HG02870 (cell line): ENCODE data around the gene ASTN1.

Experiments
- ATAC-seq: cut with Tn5 transposase; IDR thresholded peaks from one replicate; pipeline ENCODE4 v1.9.1; 2021; ENCODE audit warnings: mild to moderate bottlenecking, moderate library complexity; ENCODE audit not compliant: unreplicated experiment

ASTN1 gene

GRCh38 chr1:177165069-177165439 lies 542 bp upstream of the ASTN1 start:
- no peak for ATAC-seq

- ATAC-seq, result no peak
Observed at GRCh38 chr1:177163844-177164379, 600 bp downstream of the ASTN1 start.

- no peak for ATAC-seq
Observed at GRCh38 chr1:177162243-177162642, 2.3 kb downstream of the ASTN1 start.

GRCh38 chr1:177146499-177146898 lies 18.0 kb downstream of the ASTN1 start:
- ATAC-seq, result no peak

DNA sequence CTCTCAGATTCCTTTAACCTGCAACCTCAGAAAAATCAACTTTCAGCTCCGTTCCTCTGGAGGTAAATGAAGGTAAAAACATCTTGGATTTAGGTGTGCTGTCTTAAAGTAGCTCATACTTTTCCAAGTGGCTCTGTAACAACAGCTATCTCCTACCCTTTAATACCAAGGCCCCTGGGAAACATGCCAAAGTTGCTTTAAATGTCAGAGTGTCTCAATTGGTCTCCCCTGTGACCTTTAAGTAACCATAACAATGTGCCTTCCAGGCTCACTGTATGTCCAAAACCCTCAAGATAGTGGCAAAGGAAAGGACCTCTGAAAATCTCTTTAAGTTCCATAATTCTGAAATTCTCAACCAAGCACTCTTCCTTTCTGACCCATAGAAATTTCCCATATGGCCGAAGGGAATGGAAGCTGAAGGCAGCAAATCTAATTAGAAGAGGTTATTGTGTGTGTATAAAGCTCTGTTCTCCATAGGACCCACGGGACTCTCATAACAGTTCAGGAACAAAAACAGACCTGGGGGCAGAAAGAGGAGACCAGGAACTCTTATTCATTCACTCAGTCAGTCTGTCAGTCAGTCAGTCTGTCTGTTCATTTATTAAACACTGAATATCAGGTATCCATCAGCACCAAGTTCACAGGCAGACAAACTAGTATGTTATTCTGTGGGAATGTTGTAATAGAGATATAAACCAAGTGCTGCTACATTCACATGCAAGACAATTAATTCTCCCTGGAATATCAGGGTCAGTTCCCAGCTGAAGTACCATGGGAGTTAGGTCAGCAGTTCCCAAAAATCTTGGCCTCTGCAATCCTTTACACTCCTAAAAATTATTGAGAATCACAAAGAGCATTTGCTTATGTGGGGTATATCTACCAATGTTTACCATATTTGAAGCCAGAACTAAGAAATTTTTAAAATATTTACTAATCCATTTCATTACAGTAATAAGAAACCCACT lies 19.1 kb downstream of the ASTN1 start:
- ATAC-seq, result no peak

GRCh38 chr1:177142791-177143271 lies 21.7 kb downstream of the ASTN1 start:
- no peak for ATAC-seq

- no peak for ATAC-seq
Observed at GRCh38 chr1:177142010-177142409, 22.5 kb downstream of the ASTN1 start.

DNA sequence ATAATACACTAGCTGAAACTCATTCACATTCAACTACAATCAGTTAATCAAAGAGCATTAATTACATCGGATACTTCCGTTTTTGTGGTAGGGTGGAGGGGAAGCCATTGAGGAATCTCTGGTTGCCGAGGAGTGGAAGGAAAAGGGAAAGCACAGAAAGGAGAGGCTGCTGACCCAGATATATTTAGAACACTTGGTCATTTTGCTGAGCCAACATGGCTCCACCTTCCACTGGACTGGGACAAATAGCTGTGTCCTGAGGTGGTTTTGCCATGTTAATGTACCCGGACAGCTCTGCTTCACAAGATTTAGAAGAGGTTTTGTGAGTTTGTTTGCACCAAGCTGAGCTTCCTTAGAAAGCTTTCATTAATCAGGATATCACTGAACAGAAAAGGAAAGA lies 26.2 kb downstream of the ASTN1 start:
- ATAC-seq, result no peak

DNA sequence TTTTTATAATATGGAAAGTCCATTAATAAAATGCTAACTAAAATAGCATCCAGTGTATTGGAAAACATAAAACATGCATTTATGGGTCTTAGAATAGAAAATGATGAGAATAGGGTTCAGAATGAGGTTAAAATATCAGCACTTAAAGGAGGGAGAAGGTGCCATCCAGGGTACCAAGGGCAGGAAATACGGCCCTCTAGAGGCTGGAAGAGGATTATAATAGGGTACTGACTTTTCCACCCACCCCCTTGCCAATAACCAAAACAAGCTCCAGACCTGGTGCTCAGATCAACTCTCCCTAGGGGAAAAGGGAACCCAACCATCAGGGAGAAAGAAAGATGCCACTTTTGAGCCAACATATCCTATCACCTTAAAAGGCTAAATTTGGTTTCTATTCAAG lies 26.7 kb downstream of the ASTN1 start:
- ATAC-seq, result no peak

DNA sequence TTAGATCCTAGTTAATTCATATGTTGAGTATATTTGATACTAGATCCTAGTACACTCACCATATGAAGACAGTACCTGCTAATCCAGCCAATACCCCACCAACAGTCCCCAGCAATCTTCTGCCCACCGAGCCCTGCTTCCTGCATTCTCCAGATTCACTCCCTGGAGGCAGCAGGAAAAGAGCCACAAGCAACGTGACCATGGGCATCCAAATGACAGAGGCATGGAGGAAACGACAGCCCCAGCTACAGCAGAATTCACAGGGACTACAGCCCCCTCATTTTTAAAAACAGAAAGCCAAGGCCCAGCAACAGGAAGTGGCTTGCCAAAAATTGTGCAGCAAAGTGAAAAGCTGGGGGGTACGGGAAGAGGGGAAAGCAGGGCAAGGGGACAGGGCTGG lies 29.3 kb downstream of the ASTN1 start:
- no peak for ATAC-seq

DNA sequence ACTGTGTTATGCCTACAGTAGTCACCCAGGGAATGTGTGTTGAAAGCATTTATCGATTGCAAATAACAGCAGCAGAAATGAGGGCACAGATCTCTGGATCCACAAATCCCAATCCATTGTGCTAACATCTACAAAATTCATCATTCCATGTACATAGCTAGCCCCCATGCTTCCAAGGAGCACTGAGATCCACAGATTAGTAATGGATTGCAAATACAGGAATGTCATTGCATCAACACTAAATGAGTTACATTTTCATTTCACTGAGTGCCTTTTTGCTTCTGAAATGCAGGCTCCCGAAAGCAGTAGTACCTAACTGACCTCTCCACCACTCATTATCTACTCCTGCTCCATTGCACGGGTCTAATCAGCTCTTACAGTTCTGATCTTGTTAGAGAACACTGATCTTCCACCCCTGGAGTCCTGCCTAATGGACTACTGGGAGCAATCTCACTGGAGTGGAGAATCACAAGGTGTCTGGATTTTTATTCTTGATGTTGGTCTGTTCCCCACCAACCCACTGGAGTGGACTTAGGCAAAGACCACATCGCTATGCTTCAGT lies 30.5 kb downstream of the ASTN1 start:
- ATAC-seq, result no peak

- ATAC-seq, result no peak
Observed at GRCh38 chr1:177132141-177132540, 32.4 kb downstream of the ASTN1 start.

DNA sequence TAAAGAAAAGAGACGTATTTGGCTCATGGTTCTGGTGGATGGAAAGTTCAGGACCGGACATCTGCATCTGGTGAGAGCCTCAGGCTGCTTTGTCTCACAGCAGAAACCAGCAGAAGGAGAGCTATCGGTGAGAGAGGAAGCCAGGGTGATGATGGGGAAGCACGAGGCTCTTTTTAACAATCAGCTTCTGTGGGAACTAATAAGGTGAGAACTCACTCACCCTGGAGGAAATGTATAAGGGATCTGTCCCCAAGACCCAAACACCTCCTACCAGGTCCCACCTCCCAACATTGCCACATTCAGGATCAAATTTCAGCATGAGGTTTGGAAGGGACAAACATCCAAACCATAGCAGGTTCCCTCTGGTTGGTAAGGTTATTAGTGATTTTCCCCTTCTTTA lies 32.8 kb downstream of the ASTN1 start:
- no peak for ATAC-seq

GRCh38 chr1:177130451-177130945 lies 34.0 kb downstream of the ASTN1 start:
- ATAC-seq, result no peak

DNA sequence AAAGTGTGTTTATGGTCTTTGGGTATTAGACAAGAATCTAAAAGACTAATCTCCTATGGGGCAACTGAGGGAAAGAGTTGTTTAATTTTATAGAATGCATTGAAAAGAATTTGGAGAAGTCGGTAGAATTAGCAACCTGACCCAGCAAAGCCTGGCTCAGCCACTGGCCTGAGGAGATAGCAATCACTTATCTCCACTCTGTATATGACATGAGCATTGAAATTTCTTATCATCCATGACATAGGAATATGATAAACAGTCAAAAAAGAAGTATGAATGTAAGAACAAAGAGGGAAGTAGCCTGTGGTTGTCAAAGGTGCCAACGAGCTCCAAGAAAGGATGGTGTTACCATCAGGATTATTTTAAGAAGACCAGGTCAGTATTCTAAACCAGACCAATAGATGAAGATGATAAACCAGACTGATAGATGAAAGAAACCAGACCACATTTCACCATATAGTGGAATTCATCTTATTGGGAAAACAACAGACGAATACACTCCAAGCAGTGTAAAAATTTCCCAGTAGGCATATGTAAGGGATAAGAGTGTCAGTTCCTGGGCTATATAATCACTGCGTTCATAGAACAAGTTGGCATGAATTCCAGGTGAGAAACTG lies 35.7 kb downstream of the ASTN1 start:
- no peak for ATAC-seq

GRCh38 chr1:177126267-177126666 lies 38.2 kb downstream of the ASTN1 start:
- no peak for ATAC-seq

GRCh38 chr1:177124577-177125278 lies 39.8 kb downstream of the ASTN1 start:
- ATAC-seq, result no peak

DNA sequence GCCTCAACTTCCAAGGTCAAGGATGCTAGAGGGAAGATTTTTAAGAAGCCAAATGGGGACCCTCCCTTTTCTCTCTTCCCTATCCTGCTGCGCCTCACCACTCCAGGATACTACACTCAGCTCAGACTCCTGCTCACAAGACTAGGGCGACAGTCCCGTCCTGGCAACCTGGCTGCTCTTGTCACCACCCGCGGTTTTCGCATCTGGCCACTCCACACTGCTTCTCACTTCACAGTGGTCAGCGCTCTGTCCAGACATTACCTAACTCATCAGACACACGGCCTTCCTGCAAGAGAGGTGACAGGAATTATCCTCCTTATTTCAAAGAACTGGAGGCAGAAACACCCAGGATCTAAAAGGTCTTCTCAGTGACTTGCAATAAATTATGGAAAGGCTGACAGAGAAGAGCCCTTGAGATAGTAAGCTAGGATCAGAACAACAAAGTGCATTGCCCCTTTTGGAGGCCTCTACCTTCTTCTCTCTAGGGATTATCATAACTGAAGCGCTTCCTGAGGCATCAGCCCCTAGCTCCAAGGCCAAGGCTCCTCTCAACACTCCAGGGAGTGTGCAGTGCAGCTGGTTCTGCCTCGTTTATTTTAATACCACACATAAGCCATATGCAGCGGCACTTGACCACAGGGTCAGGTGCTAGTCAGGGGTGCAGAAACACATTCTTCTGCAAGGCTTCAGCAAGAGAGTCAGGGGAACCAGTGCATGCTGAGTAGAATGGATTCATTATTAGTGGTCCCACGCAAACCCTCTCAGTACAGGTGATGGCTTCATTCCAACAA lies 41.9 kb downstream of the ASTN1 start:
- ATAC-seq, result no peak

DNA sequence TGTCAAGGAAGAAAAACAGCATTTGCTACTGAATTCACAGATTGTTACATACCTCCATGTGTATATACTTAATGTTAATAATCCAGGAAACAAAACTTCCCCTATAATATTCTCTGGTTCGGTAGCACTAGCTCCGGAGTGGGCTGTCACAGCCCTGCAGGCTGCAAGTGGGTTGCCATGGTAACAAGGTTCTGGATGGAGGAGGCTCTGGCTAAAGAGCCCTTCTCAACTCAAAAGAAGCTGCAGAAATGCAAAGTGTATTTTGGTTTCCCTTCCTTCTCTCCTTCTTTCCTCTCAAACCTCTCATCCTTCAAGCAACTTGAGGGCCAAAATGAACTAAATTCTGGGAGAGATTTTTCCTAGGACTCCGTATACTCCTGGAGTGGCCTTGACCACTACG lies 45.2 kb downstream of the ASTN1 start:
- ATAC-seq, result no peak

DNA sequence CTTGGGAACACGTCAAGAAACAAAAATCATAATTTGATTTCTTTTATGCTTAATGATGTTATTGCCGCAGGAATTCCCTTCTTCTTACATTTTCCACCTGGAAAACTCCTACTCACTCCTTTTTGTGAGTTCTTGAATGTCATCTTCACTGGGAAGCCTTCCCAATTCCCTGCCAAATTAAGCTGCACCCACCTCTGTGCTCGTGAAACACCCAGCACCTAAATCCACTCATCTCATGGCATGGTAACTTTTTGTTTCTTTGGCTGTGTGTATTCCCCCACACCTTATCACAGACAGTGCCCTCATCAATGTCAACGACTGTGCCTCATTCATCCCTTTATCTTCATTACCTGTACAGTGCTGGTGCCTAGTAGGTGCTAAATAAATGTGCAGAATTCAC lies 45.6 kb downstream of the ASTN1 start:
- ATAC-seq, result no peak
